ENCODE results near the gene CRB2. TPM values are rescaled to one million over a fixed set of nuclear protein-coding genes. Genes with fewer than 3 reads are reported as not detected.

CRB2 gene
- total RNA-seq, 4 donors from 2014 or later, result 0.11 TPM; not detected in 3

DNA sequence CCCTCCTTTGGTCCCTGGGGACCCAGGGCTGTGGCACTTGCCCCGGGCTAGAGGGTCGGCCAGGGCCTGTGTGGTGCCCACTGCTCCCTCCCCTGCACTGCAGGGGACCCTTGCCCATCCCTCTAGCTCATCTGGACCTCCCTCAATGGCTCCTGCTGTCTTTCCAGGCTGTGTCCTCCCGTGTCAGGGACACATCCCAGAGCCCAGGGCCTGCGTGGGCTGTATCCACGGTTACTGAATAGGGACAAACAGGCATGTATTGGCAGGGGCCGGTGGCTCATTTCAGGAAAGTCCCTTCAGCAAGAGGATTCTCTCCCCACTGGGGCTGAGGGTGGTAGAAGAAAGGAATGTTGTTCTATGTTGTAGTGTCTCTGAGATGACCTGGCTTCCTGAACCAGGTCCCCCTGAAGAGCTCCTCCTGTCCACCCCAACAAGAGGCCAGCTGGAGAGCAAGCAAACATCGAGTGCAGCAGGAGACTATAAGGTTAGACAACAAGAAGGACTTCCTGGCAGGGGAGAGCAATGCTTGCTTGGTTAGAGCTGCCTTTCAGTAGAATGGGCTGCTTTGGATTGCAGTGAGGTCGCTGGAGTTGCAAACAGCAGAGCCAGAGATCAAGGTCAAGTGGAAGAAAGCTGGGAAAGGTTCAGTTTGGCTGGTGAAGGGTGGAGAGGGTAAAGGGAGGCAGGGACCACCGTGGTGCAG lies 1.0 kb upstream of the CRB2 start:
- peak in 1 of 2 donors; percentile 35 for DNase-seq
- Histone ChIP-seq H3K27ac (no peak overlapping the region), H3K4me3 (replicated peaks in 1 of 3) (no peak overlapping the region), H3K9me3 (no peaks in the 10 kb centered on the region), H3K36me3 (no peaks in the 10 kb centered on the region), H3K27me3 (no peaks in the 10 kb centered on the region), H3K4me1 (peaks cover 31 to 69% of the 10 kb centered on the region in 2 donors)
- WGBS, 2 donors, result 32 to 45% methylated on average over 3 to 8 of the region's 9 CpGs
- intact Hi-C loops (cut with DNase I), result loop anchor here (5.0 kb wide), 1 partner anchor 32 kb away; no protein-coding TSS in a partner anchor
- TF ChIP-seq CTCF (IDR thresholded peaks at IDR 0.05) (no peak), POLR2A (IDR thresholded peaks at IDR 0.05) (no peak)

DNA sequence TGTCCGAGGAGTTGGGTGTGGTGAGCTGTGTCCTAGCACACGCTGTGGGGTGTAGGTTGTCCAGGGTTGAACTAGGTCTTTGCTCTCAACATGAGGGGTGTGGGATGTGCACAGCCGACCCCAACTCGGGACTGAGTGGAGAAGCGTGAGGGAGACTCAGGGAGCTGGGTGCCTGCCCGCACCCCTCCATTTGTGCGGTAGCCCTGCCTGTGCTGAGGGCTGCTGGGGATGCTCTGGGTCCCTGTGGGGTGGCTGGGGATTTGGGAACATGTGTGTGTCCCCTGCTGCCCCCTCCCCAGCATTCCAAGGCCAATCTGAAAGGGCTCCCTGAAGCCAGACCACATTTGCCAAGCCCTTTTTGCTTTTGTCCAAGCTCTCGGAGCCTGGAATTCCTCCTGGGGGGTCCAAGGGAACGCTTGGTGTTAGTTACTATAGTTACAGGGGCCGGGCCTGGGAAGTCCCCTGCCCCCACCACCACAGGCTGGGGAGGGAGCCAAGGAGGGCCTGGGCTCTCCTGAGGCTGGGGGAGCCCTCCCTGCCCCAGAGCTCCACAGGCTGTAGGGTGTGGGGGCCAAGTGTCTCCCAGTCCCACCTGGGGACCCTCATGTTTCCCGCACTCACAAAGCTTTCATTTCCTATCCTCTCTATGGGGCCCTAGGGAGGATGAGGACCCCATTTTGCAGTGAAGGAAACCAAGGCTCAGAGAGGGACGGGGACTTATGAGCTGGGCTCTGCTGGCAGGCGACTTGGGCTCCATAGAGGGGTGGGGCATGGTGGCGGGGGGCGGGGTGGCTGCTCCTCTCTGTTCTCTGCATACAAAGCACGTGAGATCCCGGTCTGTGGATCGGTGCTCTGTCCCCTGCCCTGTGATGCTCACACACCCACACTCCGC lies 1.1 kb downstream of the CRB2 start:
- Histone ChIP-seq H3K9me3 (no peaks in the 10 kb centered on the region), H3K36me3 (no peaks in the 10 kb centered on the region), H3K4me1 (peaks cover 15 to 54% of the 10 kb centered on the region in 2 donors), H3K4me3 (replicated peaks in 1 of 3) (no peak overlapping the region), H3K27me3 (no peaks in the 10 kb centered on the region), H3K27ac (no peak overlapping the region)
- DNase-seq, result no peak
- WGBS, 2 donors, result 66 to 77% methylated on average over 11 to 18 of the region's 19 CpGs
- no peak for TF ChIP-seq POLR2A (IDR thresholded peaks at IDR 0.05)
- TF ChIP-seq CTCF (IDR thresholded peaks at IDR 0.05), result no peak
- intact Hi-C loops (cut with DNase I), result no loop called here

GRCh38 chr9:123357743-123358059 lies 1.7 kb downstream of the CRB2 start:
- Histone ChIP-seq H3K4me1 (peaks cover 15 to 48% of the 10 kb centered on the region in 2 donors), H3K27ac (no peak overlapping the region), H3K9me3 (no peaks in the 10 kb centered on the region), H3K4me3 (replicated peaks in 1 of 3) (no peak overlapping the region), H3K36me3 (no peaks in the 10 kb centered on the region), H3K27me3 (no peaks in the 10 kb centered on the region)
- TF ChIP-seq CTCF (IDR thresholded peaks at IDR 0.05) (no peak), POLR2A (IDR thresholded peaks at IDR 0.05) (no peak)
- no peak for DNase-seq
- intact Hi-C loops (cut with DNase I), result no loop called here
- WGBS, 2 donors, result 100% methylated on average over 1 of the region's 2 CpGs

- WGBS, 2 donors, result 84 to 92% methylated on average over 10 of the region's 10 CpGs
- H3K4me1 ChIP-seq, result peaks cover 10 to 41% of the 10 kb centered on the region in 2 donors
- H3K4me3 ChIP-seq (replicated peaks in 1 of 3), result no peak overlapping the region
- no peaks in the 10 kb centered on the region for H3K36me3 ChIP-seq
- no peak for TF ChIP-seq CTCF (IDR thresholded peaks at IDR 0.05)
- TF ChIP-seq POLR2A (IDR thresholded peaks at IDR 0.05), result no peak
- DNase-seq, result no peak
- H3K9me3 ChIP-seq, result no peaks in the 10 kb centered on the region
- intact Hi-C loops (cut with DNase I), result no loop called here
- H3K27me3 ChIP-seq, result no peaks in the 10 kb centered on the region
- H3K27ac ChIP-seq, result no peak overlapping the region
Measured at GRCh38 chr9:123358181-123358905, 2.3 kb downstream of the CRB2 start.
